Right lobe of liver (tissue), 6 donors: ENCODE measurements around the gene DMRT1. TPM values are rescaled to one million over a fixed set of nuclear protein-coding genes. Genes with fewer than 3 reads are reported as not detected.
A peak's percentile ranks its signal among the peaks of the same experiment; 100 is the strongest.

Source experiments
- ATAC-seq, 4 donors: fragments of 200-7000 bp; cut with Tn5 transposase; one replicate each; pipeline ENCODE4 v1.9.1; 2020; ENCODE audit warnings: mild to moderate bottlenecking in 4 of 4, moderate library complexity in 4 of 4
- DNase-seq, 3 donors: peaks; one replicate each; pipeline ENCODE4 v3.0.0-alpha.2; 2020
- H3K27ac ChIP-seq, 3 donors: fragments of 200-600 bp; one replicate each; pipeline ENCODE4 v1.8.0; 2022
- H3K27me3 ChIP-seq, 2 donors: fragments of 200-600 bp; one replicate each; pipeline ENCODE4 v1.8.0; 2022
- H3K36me3 ChIP-seq, 4 donors: fragments of 200-600 bp; sonication (generic) in 1 of 4; one replicate each; pipeline versions ENCODE4 v1.5.1 to v1.8.0; 2017 to 2022; ENCODE audit warnings: control low read depth in 1 of 4
- H3K4me1 ChIP-seq, 4 donors: fragments of 200-600 bp; sonication (generic) in 1 of 4; one replicate each; pipeline versions ENCODE4 v1.5.1 to v1.8.0; 2017 to 2022; ENCODE audit warnings: control low read depth in 1 of 4
- H3K4me3 ChIP-seq, 3 donors: fragments of 200-600 bp; one replicate each; pipeline ENCODE4 v1.8.0; 2022
- H3K9me3 ChIP-seq, 4 donors: fragments of 200-600 bp; sonication (generic) in 1 of 4; one replicate each; pipeline versions ENCODE4 v1.5.1 to v1.8.0; 2017 to 2022; ENCODE audit warnings: control low read depth in 1 of 4
- CTCF ChIP-seq, 4 donors: fragments of 200-600 bp in 3 of 4; fragments of 450-650 bp in 1 of 4; IDR thresholded peaks; one replicate each; pipeline versions ENCODE4 v1.5.1 to v1.8.0; 2016 to 2022; ENCODE audit warnings: antibody characterized with exemption in 4 of 4, mild to moderate bottlenecking in 2 of 4
- POLR2A ChIP-seq: fragments of 450-650 bp; IDR thresholded peaks from one replicate; pipeline ENCODE4 v1.6.1; 2017; ENCODE audit warnings: antibody characterized with exemption, mild to moderate bottlenecking
- WGBS: methylation state at CpG from one replicate; pipeline ENCODE4 v1.1.6; 2018; ENCODE audit warnings: low coverage, low lambda C conversion rate; ENCODE audit not compliant: insufficient coverage; ENCODE audit errors: missing lambda C conversion rate; 5-methylcytosine and 5-hydroxymethylcytosine counted together
- intact Hi-C, 2 donors: fragments of 100-400 bp; cut with DNase I; formaldehyde crosslinking; loops; one replicate each; pipeline versions ENCODE4 v1.11.2 to v1.14.1; 2022
- total RNA-seq, 6 experiments: library from RNA; depleted of rRNA in 2 of 6; stranded (reverse); fragments of >200 nt in 2 of 6; fragmentation: NEBNext Ultra II Directional in 3 of 6; extraction: Animal tissue kit (Norgen Biotek cat#: 25700) in 3 of 6; gene quantifications; one replicate each; pipeline versions ENCODE4 v1.1.0 to v1.2.4, GENCODE V29; 2016 to 2023
- donor health status: DM: no; HTN: yes; CAD: no.
- donor health status: DM: no; HTN: no; CAD: no.
- donor health status: DM: no; HTN: no; CAD: no.
- donor health status: DM: no; HTN: yes; CAD: no.
- donor health status: DM: no; HTN: yes; CAD: no.

Gene DMRT1
- total RNA-seq, 6 experiments from 2014 or later: not detected

GRCh38 chr9:806285-807156 lies 35.0 kb upstream of the DMRT1 start:
- no peaks in the 10 kb centered on the region for H3K36me3 ChIP-seq
- 18% methylated on average over 7 of the region's 8 CpGs for WGBS
- H3K9me3 ChIP-seq: no peaks in the 10 kb centered on the region
- ATAC-seq: peak; percentile 65 to 76 (median 74)
- no peaks in the 10 kb centered on the region for H3K27me3 ChIP-seq
- TF ChIP-seq CTCF (IDR thresholded peaks at IDR 0.05) (peak; percentile 59 to 77 (median 75)), POLR2A (no peak)
- no peak overlapping the region for H3K4me3 ChIP-seq
- intact Hi-C loops: loop anchor here in 1 of 2 donors (10.0 kb wide), 1 partner anchor 222 kb away; no protein-coding TSS in a partner anchor
- DNase-seq: no peak
- no peaks in the 10 kb centered on the region for H3K4me1 ChIP-seq
- no peak overlapping the region for H3K27ac ChIP-seq

- Histone ChIP-seq H3K4me1 (no peaks in the 10 kb centered on the region), H3K27ac (no peak overlapping the region), H3K4me3 (no peak overlapping the region), H3K9me3 (no peaks in the 10 kb centered on the region), H3K27me3 (no peaks in the 10 kb centered on the region), H3K36me3 (no peaks in the 10 kb centered on the region)
- no peak for DNase-seq
- 57% methylated on average over 4 of the region's 6 CpGs for WGBS
- ATAC-seq: no peak
- TF ChIP-seq POLR2A (no peak), CTCF (IDR thresholded peaks at IDR 0.05) (no peak)
- intact Hi-C loops: no loop called here
Measured at GRCh38 chr9:811106-811531, 30.4 kb upstream of the DMRT1 start.

GRCh38 chr9:818958-819357 lies 22.5 kb upstream of the DMRT1 start:
- TF ChIP-seq CTCF (IDR thresholded peaks at IDR 0.05) (no peak), POLR2A (no peak)
- Histone ChIP-seq H3K4me1 (no peaks in the 10 kb centered on the region), H3K36me3 (no peaks in the 10 kb centered on the region), H3K4me3 (no peak overlapping the region), H3K27me3 (no peaks in the 10 kb centered on the region), H3K9me3 (no peaks in the 10 kb centered on the region), H3K27ac (no peak overlapping the region)
- ATAC-seq (no peak), DNase-seq (no peak)
- 32% methylated on average over 3 of the region's 3 CpGs for WGBS
- intact Hi-C loops: no loop called here

GRCh38 chr9:826500-827280 lies 14.8 kb upstream of the DMRT1 start:
- ATAC-seq: no peak
- intact Hi-C loops: no loop called here
- TF ChIP-seq POLR2A (no peak), CTCF (IDR thresholded peaks at IDR 0.05) (no peak)

More at GRCh38 chr9:826500-827280, 14.8 kb upstream of the DMRT1 start:
- Histone ChIP-seq H3K9me3 (no peaks in the 10 kb centered on the region), H3K27ac (no peak overlapping the region), H3K27me3 (no peaks in the 10 kb centered on the region), H3K36me3 (no peaks in the 10 kb centered on the region), H3K4me1 (no peaks in the 10 kb centered on the region), H3K4me3 (no peak overlapping the region)
- DNase-seq: no peak
- 69% methylated on average over 22 of the region's 26 CpGs for WGBS
